IMR-90 (cell line): ENCODE measurements around the gene ILF2. TPM values are rescaled to one million over a fixed set of nuclear protein-coding genes. Genes with fewer than 3 reads are reported as not detected.
"Not testable (repeated sequence)": the region's sequence is repeated elsewhere in the genome, so short reads cannot be mapped to it uniquely, and the experiment has no call there.

Experiments
- ATAC-seq: fragments of 200-7000 bp; cut with Tn5 transposase; 2 replicates; pipeline ENCODE4 v1.9.1; 2020; ENCODE audit warnings: low read depth, mild to moderate bottlenecking, moderate library complexity
- BruUV-seq: library from RNA; stranded (reverse); fragments of 400-500 nt; replicated peaks from 2 replicates; lab custom pipeline; 2021; lab: Mats Ljungman, UMichigan
- CTCF ChIA-PET: fragments of 300-600 bp; formaldehyde crosslinking; extraction: SDS; loops from one replicate; lab custom pipeline; 2021; ENCODE audit warnings: antibody characterized with exemption; lab: Yijun Ruan, JAX
- POLR2A ChIA-PET: fragments of 300-600 bp; sonication (Branson Sonifier 250); formaldehyde crosslinking; loops from one replicate; lab custom pipeline; 2022; ENCODE audit warnings: antibody characterized with exemption; ENCODE audit not compliant: unreplicated experiment; lab: Charles Lee
- DNase-seq: peaks from one replicate; pipeline ENCODE4 v3.0.0; 2013
- H2AFZ ChIP-seq: replicated peaks from 2 replicates; pipeline ENCODE3; 2013; ENCODE audit warnings: low read length, mild to moderate bottlenecking; ENCODE audit not compliant: poor library complexity
- H2AK5ac ChIP-seq: 2 replicates; pipeline ENCODE4 v1.6.1; 2013; ENCODE audit warnings: low read depth, low read length, inconsistent platforms
- H2AK9ac ChIP-seq: replicated peaks from 2 replicates; pipeline ENCODE3; 2013; ENCODE audit warnings: mild to moderate bottlenecking, low read depth, low read length, moderate library complexity; ENCODE audit not compliant: poor library complexity
- H2BK120ac ChIP-seq: 2 replicates; pipeline ENCODE4 v1.6.1; 2013; ENCODE audit warnings: low read depth, low read length, inconsistent platforms
- H2BK15ac ChIP-seq: 3 replicates; pipeline ENCODE4 v1.6.1; 2013; ENCODE audit warnings: low read depth, low read length, inconsistent platforms
- H2BK20ac ChIP-seq: 2 replicates; pipeline ENCODE4 v1.6.1; 2013; ENCODE audit warnings: low read depth, mild to moderate bottlenecking, inconsistent platforms, low read length, moderate library complexity
- H2BK5ac ChIP-seq: 2 replicates; pipeline ENCODE4 v1.6.1; 2013; ENCODE audit warnings: mild to moderate bottlenecking, low read depth, low read length, inconsistent platforms; ENCODE audit not compliant: poor library complexity, severe bottlenecking
- H3K14ac ChIP-seq: replicated peaks from 2 replicates; pipeline ENCODE4 v1.6.1; 2013; ENCODE audit warnings: low read depth, low read length, inconsistent platforms
- H3K18ac ChIP-seq: 2 replicates; pipeline ENCODE4 v1.6.1; 2013; ENCODE audit warnings: low read depth, low read length, control low read depth
- H3K23ac ChIP-seq: 2 replicates; pipeline ENCODE4 v1.6.1; 2013; ENCODE audit warnings: low read depth, low read length, inconsistent platforms
- H3K27ac ChIP-seq: 2 replicates; pipeline ENCODE4 v1.5.1; 2013; ENCODE audit warnings: mild to moderate bottlenecking, control low read depth, low read length; ENCODE audit not compliant: insufficient read depth
- H3K27me3 ChIP-seq: 2 replicates; pipeline ENCODE4 v1.6.1; 2013; ENCODE audit warnings: low read length; ENCODE audit not compliant: control insufficient read depth, insufficient read depth
- H3K36me3 ChIP-seq: 2 replicates; pipeline ENCODE4 v1.6.1; 2013; ENCODE audit warnings: low read length, mixed read lengths; ENCODE audit not compliant: control insufficient read depth, insufficient read depth
- H3K4ac ChIP-seq: 2 replicates; pipeline ENCODE4 v1.6.1; 2013; ENCODE audit warnings: low read depth, low read length, inconsistent platforms
- H3K4me1 ChIP-seq: 2 replicates; pipeline ENCODE4 v1.6.1; 2013; ENCODE audit warnings: low read length, mixed read lengths; ENCODE audit not compliant: control insufficient read depth, insufficient read depth
- H3K4me2 ChIP-seq: 2 replicates; pipeline ENCODE4 v1.6.1; 2013; ENCODE audit warnings: low read depth, mild to moderate bottlenecking, control low read depth, low read length, moderate library complexity
- H3K4me3 ChIP-seq: 2 replicates; pipeline ENCODE4 v1.5.1; 2013; ENCODE audit warnings: low read depth, mild to moderate bottlenecking, control low read depth, low read length, moderate library complexity; ENCODE audit not compliant: insufficient read depth
- H3K56ac ChIP-seq: 2 replicates; pipeline ENCODE4 v1.6.1; 2013; ENCODE audit warnings: low read length, inconsistent platforms; ENCODE audit not compliant: insufficient read depth; ENCODE audit errors: extremely low read depth
- H3K79me1 ChIP-seq, 2 experiments: 2 replicates each; pipeline ENCODE4 v1.6.1; 2013; ENCODE audit warnings: low read length in 2 of 2, inconsistent platforms in 1 of 2, low read depth in 1 of 2
- H3K9ac ChIP-seq: 2 replicates; pipeline ENCODE4 v1.6.1; 2013; ENCODE audit warnings: low read depth, low read length, control low read depth
- H3K9me1 ChIP-seq: 2 replicates; pipeline ENCODE4 v1.6.1; 2013; ENCODE audit warnings: low read length, inconsistent platforms; ENCODE audit not compliant: insufficient read depth
- H3K9me3 ChIP-seq: 2 replicates; pipeline ENCODE4 v1.6.1; 2013; ENCODE audit warnings: low read length; ENCODE audit not compliant: control insufficient read depth, insufficient read depth
- H4K20me1 ChIP-seq: 2 replicates; pipeline ENCODE4 v1.6.1; 2013; ENCODE audit warnings: low read length, inconsistent platforms; ENCODE audit not compliant: insufficient read depth
- H4K5ac ChIP-seq: 2 replicates; pipeline ENCODE4 v1.6.1; 2013; ENCODE audit warnings: mild to moderate bottlenecking, low read depth, low read length, control low read depth
- H4K8ac ChIP-seq, 2 experiments: 2 replicates each; pipeline ENCODE4 v1.6.1; 2013; ENCODE audit warnings: low read depth in 2 of 2, low read length in 2 of 2, control low read depth in 1 of 2, inconsistent platforms in 1 of 2
- H4K91ac ChIP-seq: 2 replicates; pipeline ENCODE4 v1.6.1; 2013; ENCODE audit warnings: low read depth, low read length, inconsistent platforms; ENCODE audit not compliant: insufficient read depth
- CEBPB ChIP-seq: IDR thresholded peaks from 2 replicates; pipeline ENCODE4 v1.6.1; 2012; ENCODE audit warnings: low read depth, low read length, improper control_type of control experiment
- MXI1 ChIP-seq: IDR thresholded peaks from 2 replicates; pipeline ENCODE4 v1.6.1; 2012; ENCODE audit warnings: low read depth, mild to moderate bottlenecking, low read length, moderate library complexity, borderline replicate concordance
- WGBS, 2 experiments: methylation state at CpG; one replicate each; pipeline versions ENCODE4 v1.1.5 to v1.1.7; 2013; ENCODE audit warnings: missing lambda C conversion rate in 2 of 2; ENCODE audit not compliant: insufficient read length in 1 of 2; ENCODE audit errors: extremely low coverage in 2 of 2; 5-methylcytosine and 5-hydroxymethylcytosine counted together
- dilution Hi-C: fragments of 300-500 bp; cut with HindIII; formaldehyde crosslinking; loops from one replicate; pipeline ENCODE4 v1.14.3; 2018; ENCODE audit warnings: low sequenced_read_pairs; ENCODE audit not compliant: unreplicated experiment
- in situ Hi-C: fragments of 300-500 bp; cut with MboI; formaldehyde crosslinking; loops from 3 replicates; pipeline ENCODE4 v1.14.3; 2019; ENCODE audit warnings: low sequenced_read_pairs, inconsistent platforms, mixed read lengths
- intact Hi-C: fragments of 100-400 bp; cut with micrococcal nuclease; formaldehyde crosslinking; loops from 2 replicates; pipeline ENCODE4 v1.10.0; 2022
- polyA plus RNA-seq, 3 experiments: library from polyadenylated mRNA; depleted of rRNA; stranded (reverse); fragments of >200 nt; gene quantifications; 2 replicates each; pipeline ENCODE4 v1.2.3, GENCODE V29; 2012; ENCODE audit warnings: low replicate concordance in 1 of 3
- total RNA-seq: library from RNA; depleted of rRNA; stranded (reverse); fragments of >200 nt; gene quantifications from 2 replicates; pipeline ENCODE4 v1.2.3, GENCODE V29; 2012
- TF ChIP-seq, protein P1 (sequence below): fragments of 150-350 bp; IDR thresholded peaks from 2 replicates; pipeline ENCODE4 v1.6.1; 2017; ENCODE audit warnings: mild to moderate bottlenecking, antibody characterized with exemption, low read length, low read depth

The ILF2 gene
- total and polyA plus RNA-seq, 2 of the 4 experiments (the other 2 are of a cell fraction): 273 to 504 TPM

DNA sequence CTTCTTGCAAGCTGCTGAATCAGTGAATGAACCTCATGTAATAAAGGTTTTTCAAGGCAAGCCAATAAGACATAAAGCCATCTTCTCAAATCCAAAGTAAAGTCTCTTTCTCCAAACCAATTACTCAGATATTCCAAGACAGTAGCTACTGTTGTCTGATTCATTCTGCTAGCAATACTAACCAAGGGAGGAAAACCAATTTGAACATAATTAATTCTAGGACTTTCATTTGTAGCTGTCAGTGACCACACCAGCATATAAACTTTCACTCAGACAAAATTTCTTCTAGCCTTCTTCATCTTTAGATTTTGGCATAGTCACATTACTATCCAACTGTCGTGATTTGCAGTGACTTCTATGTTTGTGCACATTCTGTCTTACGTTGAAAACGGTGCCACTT, 46.5 kb upstream of the ILF2 start (continued):
- TF ChIP-seq, protein P1, sequence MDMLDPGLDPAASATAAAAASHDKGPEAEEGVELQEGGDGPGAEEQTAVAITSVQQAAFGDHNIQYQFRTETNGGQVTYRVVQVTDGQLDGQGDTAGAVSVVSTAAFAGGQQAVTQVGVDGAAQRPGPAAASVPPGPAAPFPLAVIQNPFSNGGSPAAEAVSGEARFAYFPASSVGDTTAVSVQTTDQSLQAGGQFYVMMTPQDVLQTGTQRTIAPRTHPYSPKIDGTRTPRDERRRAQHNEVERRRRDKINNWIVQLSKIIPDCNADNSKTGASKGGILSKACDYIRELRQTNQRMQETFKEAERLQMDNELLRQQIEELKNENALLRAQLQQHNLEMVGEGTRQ: no peak
- no peak for TF ChIP-seq CEBPB
- TF ChIP-seq MXI1: no peak

DNA sequence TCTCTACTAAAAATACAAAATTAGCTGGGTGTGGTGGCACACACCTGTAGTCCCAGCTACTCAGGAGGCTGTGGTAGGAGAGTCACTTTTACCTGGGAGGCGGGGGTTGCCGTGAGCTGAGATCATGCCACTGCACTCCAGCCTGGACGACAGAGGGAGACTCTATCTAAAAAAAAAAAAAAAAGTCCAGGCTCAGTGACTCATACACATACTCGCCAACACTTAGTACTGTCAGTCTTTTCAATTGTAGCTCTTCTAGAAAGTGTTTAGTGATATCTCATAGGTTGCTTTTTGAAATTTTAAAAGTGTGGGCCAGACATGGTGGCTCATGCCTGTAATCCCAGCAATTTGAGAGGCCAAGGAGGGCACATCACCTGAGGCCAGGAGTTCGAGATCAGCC, 45.4 kb upstream of the ILF2 start:
- WGBS, 2 experiments: no CpG with 5 or more reads among the region's 5 CpGs
- dilution Hi-C loops, H3K9ac ChIP-seq: not testable (repeated sequence)

More for the DNA sequence above, 45.4 kb upstream of the ILF2 start:
- H3K9me3 ChIP-seq, H3K4me2 ChIP-seq, H3K4me1 ChIP-seq, H4K8ac ChIP-seq, in situ Hi-C loops, H4K91ac ChIP-seq, BruUV-seq, H2BK20ac ChIP-seq, H2BK120ac ChIP-seq, H3K27me3 ChIP-seq, H3K18ac ChIP-seq, DNase-seq, H2AK9ac ChIP-seq, H3K36me3 ChIP-seq, H3K23ac ChIP-seq, ATAC-seq, H2BK15ac ChIP-seq, H4K5ac ChIP-seq, H4K20me1 ChIP-seq, H3K14ac ChIP-seq, H2AK5ac ChIP-seq, H3K9me1 ChIP-seq, H3K56ac ChIP-seq, H2BK5ac ChIP-seq, intact Hi-C loops, H3K79me1 ChIP-seq, H2AFZ ChIP-seq, H3K27ac ChIP-seq, H3K4me3 ChIP-seq, H3K4ac ChIP-seq: not testable (repeated sequence)
- CTCF ChIA-PET: interaction anchor here (0.7 kb wide), 1 partner anchor 206 kb away, joined by 8 read pairs; no protein-coding TSS in a partner anchor
- POLR2A ChIA-PET: interaction anchor here (0.5 kb wide), 1 partner anchor 11 kb away, joined by 6 read pairs; the partner anchor contains the start of gene INTS3
